SK-N-SH (cell line): Measurements from ENCODE around the gene FMO1. TPM values are rescaled to one million over a fixed set of nuclear protein-coding genes. Genes with fewer than 3 reads are reported as not detected.

Source experiments
- CTCF ChIA-PET: fragments of 300-600, 350-600 bp; formaldehyde crosslinking; extraction: SDS; loops from one replicate; lab custom pipeline; 2021; lab: Yijun Ruan, JAX
- POLR2A ChIA-PET: fragments of 350-600 bp; sonication (Branson Sonifier 250); formaldehyde crosslinking; extraction: SDS; loops from one replicate; lab custom pipeline; 2020; ENCODE audit warnings: antibody characterized with exemption, inconsistent platforms; lab: Yijun Ruan, JAX
- DNase-seq: peaks from one replicate; pipeline ENCODE4 v3.0.0; 2012
- H2AFZ ChIP-seq: fragments of 200-600 bp; sonication (generic); 2 replicates; pipeline ENCODE4 v1.8.1; 2016; ENCODE audit warnings: antibody characterized with exemption, mild to moderate bottlenecking, low read depth
- H3F3A ChIP-seq: fragments of 200-600 bp; sonication (generic); replicated peaks from 2 replicates; pipeline ENCODE3; 2016; ENCODE audit warnings: antibody characterized with exemption, mild to moderate bottlenecking; ENCODE audit not compliant: insufficient read depth
- H3K27ac ChIP-seq, 2 experiments: fragments of 200-500 bp in 1 of 2; fragments of 200-600 bp in 1 of 2; sonication (Bioruptor generic) in 1 of 2; sonication (generic), shearing (Covaris generic) in 1 of 2; 2 replicates each; pipeline versions ENCODE4 v1.5.1 to v1.6.1; 2014 to 2016; ENCODE audit warnings: low read depth in 2 of 2, inconsistent platforms in 1 of 2, low read length in 1 of 2, mild to moderate bottlenecking in 1 of 2, mixed read lengths in 1 of 2
- H3K27me3 ChIP-seq: fragments of 200-600 bp; sonication (generic), shearing (Covaris generic); 2 replicates; pipeline ENCODE4 v1.6.1; 2016; ENCODE audit warnings: mixed run types; ENCODE audit not compliant: insufficient read depth
- H3K36me3 ChIP-seq, 2 experiments: fragments of 200-500 bp in 1 of 2; fragments of 200-600 bp in 1 of 2; sonication (Bioruptor generic) in 1 of 2; sonication (generic) in 1 of 2; replicated peaks in 1 of 2; 2 replicates each; pipeline versions ENCODE3 to v1.5.1; 2014 to 2016; ENCODE audit warnings: low read length in 1 of 2, mild to moderate bottlenecking in 1 of 2; ENCODE audit not compliant: insufficient read depth in 2 of 2, control insufficient read depth in 1 of 2
- H3K4me1 ChIP-seq, 2 experiments: fragments of 200-500 bp in 1 of 2; fragments of 200-600 bp in 1 of 2; sonication (Bioruptor generic) in 1 of 2; sonication (generic), shearing (Covaris generic) in 1 of 2; 2 replicates each; pipeline versions ENCODE4 v1.5.1 to v1.6.1; 2014 to 2016; ENCODE audit warnings: low read depth in 1 of 2, low read length in 1 of 2, mixed run types in 1 of 2; ENCODE audit not compliant: insufficient read depth in 2 of 2, control insufficient read depth in 1 of 2
- H3K4me2 ChIP-seq: fragments of 200-600 bp; sonication (generic), shearing (Covaris generic); 2 replicates; pipeline ENCODE4 v1.6.1; 2017; ENCODE audit warnings: mixed run types
- H3K4me3 ChIP-seq, 2 experiments: fragments of 200-500 bp in 1 of 2; fragments of 200-600 bp in 1 of 2; sonication (Bioruptor generic) in 1 of 2; sonication (generic), shearing (Covaris generic) in 1 of 2; 2 replicates each; pipeline versions ENCODE4 v1.5.1 to v1.8.1; 2014 to 2016; ENCODE audit warnings: low read depth in 2 of 2, inconsistent platforms in 1 of 2, low read length in 1 of 2, mild to moderate bottlenecking in 1 of 2, mixed read lengths in 1 of 2, moderate library complexity in 1 of 2
- H3K79me2 ChIP-seq: fragments of 200-600 bp; sonication (generic); 2 replicates; pipeline ENCODE4 v1.8.1; 2017; ENCODE audit warnings: mild to moderate bottlenecking; ENCODE audit not compliant: insufficient read depth
- H3K9ac ChIP-seq: fragments of 200-600 bp; sonication (generic); 2 replicates; pipeline ENCODE4 v1.6.1; 2017; ENCODE audit warnings: mixed run types
- H3K9me2 ChIP-seq: fragments of 200-600 bp; sonication (generic); 2 replicates; pipeline ENCODE4 v1.6.1; 2017; ENCODE audit warnings: mixed run types
- H3K9me3 ChIP-seq: fragments of 200-600 bp; sonication (generic); 2 replicates; pipeline ENCODE4 v1.6.1; 2017; ENCODE audit warnings: mixed run types, mild to moderate bottlenecking, moderate library complexity
- H4K20me1 ChIP-seq: fragments of 200-600 bp; sonication (generic); 2 replicates; pipeline ENCODE4 v1.6.1; 2017; ENCODE audit warnings: mild to moderate bottlenecking, mixed run types; ENCODE audit not compliant: insufficient read depth
- CTCF ChIP-seq: fragments of 200-600 bp; sonication (generic); IDR thresholded peaks from 2 replicates; pipeline ENCODE4 v1.6.1; 2017; ENCODE audit warnings: antibody characterized with exemption, mild to moderate bottlenecking, moderate library complexity
- EP300 ChIP-seq, 2 experiments: IDR thresholded peaks; 2 replicates each; pipeline versions ENCODE4 v1.4.0 to v1.6.1; 2012; ENCODE audit warnings: borderline replicate concordance in 1 of 2, low read depth in 1 of 2, low read length in 1 of 2
- FOXJ3 ChIP-seq: sonication (generic); formaldehyde crosslinking; IDR thresholded peaks from 2 replicates; pipeline ENCODE4 v1.5.1; 2020; ENCODE audit warnings: mild to moderate bottlenecking, missing genetic modification reagents
- IRF3 ChIP-seq: fragments of 150-350 bp; IDR thresholded peaks from 2 replicates; pipeline ENCODE4 v1.6.1; 2016; ENCODE audit warnings: mild to moderate bottlenecking, low read depth, low read length
- MAX ChIP-seq: IDR thresholded peaks from 2 replicates; pipeline ENCODE4 v1.4.0; 2012; ENCODE audit warnings: low read depth
- RCOR1 ChIP-seq: fragments of 150-350 bp; IDR thresholded peaks from 2 replicates; pipeline ENCODE4 v1.6.1; 2017; ENCODE audit warnings: antibody characterized with exemption, low read length
- RXRA ChIP-seq: IDR thresholded peaks from 2 replicates; pipeline ENCODE4 v1.4.0; 2012; ENCODE audit warnings: low read depth, mild to moderate bottlenecking, borderline replicate concordance
- SMC3 ChIP-seq: IDR thresholded peaks from 2 replicates; pipeline ENCODE4 v1.6.1; 2012; ENCODE audit warnings: low read depth, low read length, improper control_type of control experiment
- TEAD4 ChIP-seq: IDR thresholded peaks from 2 replicates; pipeline ENCODE4 v1.4.0; 2012; ENCODE audit warnings: mild to moderate bottlenecking, borderline replicate concordance; ENCODE audit not compliant: insufficient read depth
- USF1 ChIP-seq: IDR thresholded peaks from 2 replicates; pipeline ENCODE4 v1.4.0; 2012; ENCODE audit warnings: low read depth, borderline replicate concordance
- YY1 ChIP-seq: IDR thresholded peaks from 2 replicates; pipeline ENCODE4 v1.4.0; 2012; ENCODE audit warnings: low read depth, mild to moderate bottlenecking
- ZBTB33 ChIP-seq: IDR thresholded peaks from 2 replicates; pipeline ENCODE4 v1.4.0; 2012; ENCODE audit warnings: low read depth, borderline replicate concordance
- WGBS: methylation state at CpG from one replicate; pipeline ENCODE4 v1.1.6; 2017; ENCODE audit warnings: low lambda C conversion rate; 5-methylcytosine and 5-hydroxymethylcytosine counted together
- polyA plus RNA-seq, 3 experiments: library from polyadenylated mRNA; depleted of rRNA; stranded (reverse); fragments of >200 nt; gene quantifications; 2 replicates each; pipeline ENCODE4 v1.2.3, GENCODE V29; 2012

The FMO1 gene
- polyA plus RNA-seq, 1 of the 3 experiments (the other 2 are of a cell fraction): not detected

- Histone ChIP-seq H3F3A (peaks cover 7% of the 10 kb centered on the region), H3K79me2 (no peaks in the 10 kb centered on the region), H3K4me2 (peak overlapping the region; percentile 96), H3K27me3 (peaks cover 65% of the 10 kb centered on the region; the same call in 1 of the 2 replicates), H3K27ac (no peak overlapping the region), H3K4me3 (peak overlapping the region; percentile 50 to 64), H3K9me3 (no peaks in the 10 kb centered on the region), H3K9ac (no peak overlapping the region), H3K4me1 (peaks cover 0 to 5% of the 10 kb centered on the region in 2 experiments; a peak in 1 of 4 replicates), H3K9me2 (no peaks in the 10 kb centered on the region), H2AFZ (peak overlapping the region; percentile 77; the same call in 1 of the 2 replicates), H4K20me1 (no peaks in the 10 kb centered on the region), H3K36me3 (no peaks in the 10 kb centered on the region)
- peak; percentile 31 for DNase-seq
- ChIA-PET POLR2A (no interaction called here), CTCF (interaction anchor here (1.0 to 1.6 kb wide), 4 partner anchors 15 to 43 kb away, joined by 3 to 7 read pairs (median 4); no protein-coding TSS in a partner anchor)
- TF ChIP-seq RXRA: no peak
- peak; percentile 67 for TF ChIP-seq CTCF
- TF ChIP-seq SMC3: peak; percentile 14; the same call in 1 of the 2 replicates
- TF ChIP-seq, all 33 proteins: peak for 2
- 3% methylated on average over 25 of the region's 34 CpGs for WGBS
These were observed 3.0 kb downstream of the FMO1 start for GRCh38 chr1:171251042-171251951.

GRCh38 chr1:171251952-171252300, 3.6 kb downstream of the FMO1 start:
- peaks cover 7% of the 10 kb centered on the region for H3F3A ChIP-seq
- no peaks in the 10 kb centered on the region for H3K79me2 ChIP-seq
- H3K9me3 ChIP-seq: no peaks in the 10 kb centered on the region
- TF ChIP-seq ZBTB33 (no peak), MAX (no peak), FOXJ3 (CRISPR knock-in tag) (no peak), YY1 (no peak), IRF3 (no peak), USF1 (no peak), CTCF (no peak), RXRA (no peak), TEAD4 (no peak), RCOR1 (no peak), EP300 (IDR thresholded peaks at IDR 0.05; ENCODE audit: borderline replicate concordance in 1 of 2, low read depth in 1 of 2, low read length in 1 of 2) (no peak)
- TF ChIP-seq, all 33 proteins: peak for 0
- ChIA-PET POLR2A (no interaction called here), CTCF (interaction anchor here (1.6 to 1.7 kb wide), 2 partner anchors 26 to 62 kb away, joined by 5 to 7 read pairs; partner anchors contain the start of gene FMO4)
- WGBS: 14% methylated on average over 6 of the region's 6 CpGs
- peak overlapping the region; percentile 50 to 64; a peak in 3 of 4 replicates for H3K4me3 ChIP-seq
- peaks cover 68% of the 10 kb centered on the region; the same call in 1 of the 2 replicates for H3K27me3 ChIP-seq
- no peaks in the 10 kb centered on the region for H3K36me3 ChIP-seq
- peaks cover 0 to 5% of the 10 kb centered on the region in 2 experiments; a peak in 2 of 4 replicates for H3K4me1 ChIP-seq
- no peak overlapping the region for H2AFZ ChIP-seq
- no peak overlapping the region for H3K27ac ChIP-seq
- H4K20me1 ChIP-seq: no peaks in the 10 kb centered on the region
- no peak for DNase-seq
- H3K4me2 ChIP-seq: peak overlapping the region; percentile 96
- no peaks in the 10 kb centered on the region for H3K9me2 ChIP-seq
- H3K9ac ChIP-seq: no peak overlapping the region
